ENCODE data around the gene PRKAG2. TPM values are rescaled to one million over a fixed set of nuclear protein-coding genes. Genes with fewer than 3 reads are reported as not detected.
"Not testable (repeated sequence)": the region's sequence is repeated elsewhere in the genome, so short reads cannot be mapped to it uniquely, and the experiment has no call there.

Gene PRKAG2
- total RNA-seq, 1 experiment from 2014 or later = 23.9 TPM

GRCh38 chr7:151800391-151800790, 76.5 kb downstream of the PRKAG2 start:
- Histone ChIP-seq H3K9me3 (ENCODE audit: low read length) (no peaks in the 10 kb centered on the region), H3K9ac (ENCODE audit: low read length) (no peak overlapping the region), H3K4me2 (ENCODE audit: low read length) (no peak overlapping the region), H3F3A (ENCODE audit: low read length, unreplicated experiment) (no peaks in the 10 kb centered on the region), H3K79me2 (ENCODE audit: low read length) (no peaks in the 10 kb centered on the region), H4K20me1 (ENCODE audit: low read length) (no peaks in the 10 kb centered on the region), H3K9me2 (replicated peaks; ENCODE audit: low read length) (no peaks in the 10 kb centered on the region), H3K4me3 (ENCODE audit: low read length) (no peak overlapping the region), H3K4me1 (ENCODE audit: insufficient read depth, low read length) (peaks cover 23% of the 10 kb centered on the region), H2AFZ (ENCODE audit: low read length) (no peak overlapping the region), H3K27ac (ENCODE audit: low read length) (no peak overlapping the region), H3K36me3 (ENCODE audit: low read depth, low read length) (no peaks in the 10 kb centered on the region), H3K27me3 (ENCODE audit: low read length) (no peaks in the 10 kb centered on the region)
- intact Hi-C loops (cut with micrococcal nuclease) = no loop called here
- ATAC-seq (no peak), DNase-seq (no peak)
- ChIA-PET POLR2A (ENCODE audit: unreplicated experiment) (no interaction called here), CTCF (no interaction called here)
- TF ChIP-seq EZH2 (IDR thresholded peaks at IDR 0.05; ENCODE audit: low read length, unreplicated experiment) (no peak), EZH2phosphoT487 (IDR thresholded peaks at IDR 0.05; ENCODE audit: borderline replicate concordance, low read length) (no peak), CTCF (conservative IDR thresholded peaks at IDR 0.05; ENCODE audit: low read depth, low read length) (no peak)
- no TSS peak for BruUV-seq (replicated peaks)

GRCh38 chr7:151799506-151799905, 77.4 kb downstream of the PRKAG2 start:
- no peak for ATAC-seq
- no peaks in the 10 kb centered on the region for H3K79me2 ChIP-seq (ENCODE audit: low read length)
- H3K4me2 ChIP-seq (ENCODE audit: low read length) = no peak overlapping the region
- TF ChIP-seq CTCF (conservative IDR thresholded peaks at IDR 0.05; ENCODE audit: low read depth, low read length) = no peak
- no peak for TF ChIP-seq EZH2phosphoT487 (IDR thresholded peaks at IDR 0.05; ENCODE audit: borderline replicate concordance, low read length)
- no peak for TF ChIP-seq EZH2 (IDR thresholded peaks at IDR 0.05; ENCODE audit: low read length, unreplicated experiment)
- H3K9ac ChIP-seq (ENCODE audit: low read length) = no peak overlapping the region
- ChIA-PET POLR2A (ENCODE audit: unreplicated experiment) (no interaction called here), CTCF (no interaction called here)
- H3K9me3 ChIP-seq (ENCODE audit: low read length) = no peaks in the 10 kb centered on the region
- intact Hi-C loops (cut with micrococcal nuclease) = no loop called here
- H3K27ac ChIP-seq (ENCODE audit: low read length) = no peak overlapping the region
- no peaks in the 10 kb centered on the region for H3K36me3 ChIP-seq (ENCODE audit: low read depth, low read length)
- no peak overlapping the region for H2AFZ ChIP-seq (ENCODE audit: low read length)
- BruUV-seq (replicated peaks) = no TSS peak
- H3K4me1 ChIP-seq (ENCODE audit: insufficient read depth, low read length) = peaks cover 32% of the 10 kb centered on the region
- no peak for DNase-seq
- H3K4me3 ChIP-seq (ENCODE audit: low read length) = no peak overlapping the region
- H3K9me2 ChIP-seq (replicated peaks; ENCODE audit: low read length) = no peaks in the 10 kb centered on the region
- no peaks in the 10 kb centered on the region for H4K20me1 ChIP-seq (ENCODE audit: low read length)
- no peaks in the 10 kb centered on the region for H3F3A ChIP-seq (ENCODE audit: low read length, unreplicated experiment)
- H3K27me3 ChIP-seq (ENCODE audit: low read length) = no peaks in the 10 kb centered on the region

GRCh38 chr7:151798851-151799448, 78.0 kb downstream of the PRKAG2 start:
- no peak overlapping the region for H2AFZ ChIP-seq (ENCODE audit: low read length)
- no peak overlapping the region for H3K4me3 ChIP-seq (ENCODE audit: low read length)
- H3K9ac ChIP-seq (ENCODE audit: low read length) = no peak overlapping the region
- H3K79me2 ChIP-seq (ENCODE audit: low read length) = no peaks in the 10 kb centered on the region
- no peaks in the 10 kb centered on the region for H3K36me3 ChIP-seq (ENCODE audit: low read depth, low read length)
- TF ChIP-seq EZH2phosphoT487 (IDR thresholded peaks at IDR 0.05; ENCODE audit: borderline replicate concordance, low read length) (no peak), CTCF (conservative IDR thresholded peaks at IDR 0.05; ENCODE audit: low read depth, low read length) (no peak), EZH2 (IDR thresholded peaks at IDR 0.05; ENCODE audit: low read length, unreplicated experiment) (no peak)
- no peaks in the 10 kb centered on the region for H4K20me1 ChIP-seq (ENCODE audit: low read length)
- intact Hi-C loops (cut with micrococcal nuclease) = no loop called here
- H3K4me2 ChIP-seq (ENCODE audit: low read length) = no peak overlapping the region
- ATAC-seq = no peak
- BruUV-seq (replicated peaks) = no TSS peak
- CTCF ChIA-PET = no interaction called here
- no peak overlapping the region for H3K27ac ChIP-seq (ENCODE audit: low read length)
- peaks cover 36% of the 10 kb centered on the region for H3K4me1 ChIP-seq (ENCODE audit: insufficient read depth, low read length)
- no peaks in the 10 kb centered on the region for H3K9me2 ChIP-seq (replicated peaks; ENCODE audit: low read length)
- DNase-seq = no peak
- H3K27me3 ChIP-seq (ENCODE audit: low read length) = no peaks in the 10 kb centered on the region
- no peaks in the 10 kb centered on the region for H3F3A ChIP-seq (ENCODE audit: low read length, unreplicated experiment)
- POLR2A ChIA-PET (ENCODE audit: unreplicated experiment) = no interaction called here
- no peaks in the 10 kb centered on the region for H3K9me3 ChIP-seq (ENCODE audit: low read length)

GRCh38 chr7:151797667-151798307, 79.1 kb downstream of the PRKAG2 start:
- H3K27me3 ChIP-seq (ENCODE audit: low read length); intact Hi-C loops (cut with micrococcal nuclease); H3K4me2 ChIP-seq (ENCODE audit: low read length); ATAC-seq; H2AFZ ChIP-seq (ENCODE audit: low read length); POLR2A ChIA-PET (ENCODE audit: unreplicated experiment); H3K36me3 ChIP-seq (ENCODE audit: low read depth, low read length); H3K9me2 ChIP-seq (replicated peaks; ENCODE audit: low read length); H3K9me3 ChIP-seq (ENCODE audit: low read length); CTCF ChIA-PET; BruUV-seq (replicated peaks); H3F3A ChIP-seq (ENCODE audit: low read length, unreplicated experiment); H4K20me1 ChIP-seq (ENCODE audit: low read length); H3K79me2 ChIP-seq (ENCODE audit: low read length); H3K4me3 ChIP-seq (ENCODE audit: low read length): not testable (repeated sequence)
- H3K4me1 ChIP-seq (ENCODE audit: insufficient read depth, low read length) = peaks cover 42% of the 10 kb centered on the region
- H3K27ac ChIP-seq (ENCODE audit: low read length) = peak overlapping the region; percentile 86
- peak overlapping the region; percentile 54; the same call in 1 of the 2 replicates for H3K9ac ChIP-seq (ENCODE audit: low read length)
- peak; percentile 65 for DNase-seq

Data from PC-3 (cell line).